Body of pancreas (tissue), 4 donors: ENCODE measurements around the gene LY6G6D.

Experiments used
- CTCF ChIP-seq, 7 experiments: fragments of 450-650 bp in 4 of 7; fragments of 200-600 bp in 3 of 7; sonication (generic) in 3 of 7; IDR thresholded peaks; one replicate each; pipeline ENCODE4 v1.5.1; 2016 to 2019; ENCODE audit warnings: antibody characterized with exemption in 7 of 7
- POLR2A ChIP-seq, 3 donors: fragments of 450-650 bp; IDR thresholded peaks; one replicate each; pipeline ENCODE4 v1.6.1; 2016; ENCODE audit warnings: antibody characterized with exemption in 3 of 3, mild to moderate bottlenecking in 2 of 3

GRCh38 chr6:31669676-31670075 lies 45.5 kb upstream of the LY6G6D start, which contains the start of gene LY6G5B:
- TF ChIP-seq CTCF (IDR thresholded peaks at IDR 0.05): no peak
- no peak for TF ChIP-seq POLR2A (IDR thresholded peaks at IDR 0.05)
